Ovary (tissue), 9 donors: ENCODE data around the gene TMX2. TPM values are rescaled to one million over a fixed set of nuclear protein-coding genes. Genes with fewer than 3 reads are reported as not detected.

ENCODE experiments used
- DNase-seq, 5 donors: peaks; one replicate each; pipeline ENCODE4 v3.0.0-alpha.2; 2019 to 2020
- H3K27ac ChIP-seq, 2 donors: fragments of 200-600 bp; one replicate each; pipeline versions ENCODE4 v1.5.1 to v1.8.0; 2019 to 2022
- H3K27me3 ChIP-seq: fragments of 200-600 bp; one replicate; pipeline ENCODE4 v1.8.0; 2022
- H3K36me3 ChIP-seq: fragments of 200-600 bp; sonication (generic); one replicate; pipeline ENCODE4 v1.5.1; 2019
- H3K4me1 ChIP-seq: one replicate; pipeline ENCODE4 v1.8.1; 2013; ENCODE audit warnings: mild to moderate bottlenecking, moderate library complexity; ENCODE audit not compliant: insufficient read depth
- H3K4me3 ChIP-seq: fragments of 200-600 bp; sonication (generic); one replicate; pipeline ENCODE4 v1.5.1; 2017
- H3K9me3 ChIP-seq, 2 donors: fragments of 200-600 bp in 1 of 2; sonication (generic) in 1 of 2; one replicate each; pipeline versions ENCODE4 v1.5.1 to v1.8.1; 2013 to 2019; ENCODE audit warnings: mild to moderate bottlenecking in 1 of 2, moderate library complexity in 1 of 2
- EP300 ChIP-seq: sonication (generic); formaldehyde crosslinking; IDR thresholded peaks from one replicate; pipeline ENCODE4 v1.6.1; 2017; ENCODE audit warnings: antibody characterized with exemption
- POLR2A ChIP-seq: fragments of 450-650 bp; IDR thresholded peaks from one replicate; pipeline ENCODE4 v1.6.1; 2017; ENCODE audit warnings: antibody characterized with exemption, mild to moderate bottlenecking, moderate library complexity
- WGBS, 3 donors: extraction: QIAGEN DNeasy Blood & Tissue Kit in 1 of 3; methylation state at CpG; one replicate each; pipeline versions ENCODE4 v1.1.5 to v1.1.7; 2013 to 2017; 5-methylcytosine and 5-hydroxymethylcytosine counted together
- intact Hi-C, 4 donors: fragments of 100-400 bp; cut with DNase I; formaldehyde crosslinking; loops; one replicate each; pipeline versions ENCODE4 v1.11.0 to v1.15.1; 2022 to 2023
- polyA plus RNA-seq, 2 donors: library from polyadenylated mRNA; stranded (reverse); fragments of 200-250 nt in 1 of 2; fragments of 350-450 nt in 1 of 2; fragmentation: Illumina TruSeq in 1 of 2; extraction: RNeasy Lipid Tissue Mini Kit (QIAGEN cat#74804) in 1 of 2; gene quantifications; one replicate each; pipeline ENCODE4 v1.2.3, GENCODE V29; 2013 to 2014
- total RNA-seq, 7 donors: library from RNA; depleted of rRNA in 2 of 7; stranded (reverse); fragments of >200 nt in 2 of 7; fragmentation: NEBNext Ultra II Directional in 3 of 7; extraction: Animal tissue kit (Norgen Biotek cat#: 25700) in 3 of 7; gene quantifications; one replicate each; pipeline versions ENCODE4 v1.1.0 to v1.2.4, GENCODE V29; 2016 to 2023
- TF ChIP-seq, protein P1 (sequence below), 3 donors: fragments of 450-650 bp in 2 of 3; fragments of 200-600 bp in 1 of 3; IDR thresholded peaks; one replicate each; pipeline versions ENCODE4 v1.5.1 to v1.8.0; 2016 to 2022; ENCODE audit warnings: antibody characterized with exemption in 3 of 3, mild to moderate bottlenecking in 1 of 3
- donor health status: DM: no; HTN: no; CAD: no; lungs with moderate emphysema.
- donor health status: DM: no; HTN: no; CAD: no.
- donor health status: Bipolar disorder and iron deficiency.
- donor health status: DM: yes; HTN: yes; CAD: no.
- donor health status: DM: no; HTN: no; CAD: no.
- donor health status: DM: yes; HTN: yes; CAD: no.

Gene TMX2
- total and polyA plus RNA-seq, 9 donors: 31.5 to 130 (median 58.6) TPM

DNA sequence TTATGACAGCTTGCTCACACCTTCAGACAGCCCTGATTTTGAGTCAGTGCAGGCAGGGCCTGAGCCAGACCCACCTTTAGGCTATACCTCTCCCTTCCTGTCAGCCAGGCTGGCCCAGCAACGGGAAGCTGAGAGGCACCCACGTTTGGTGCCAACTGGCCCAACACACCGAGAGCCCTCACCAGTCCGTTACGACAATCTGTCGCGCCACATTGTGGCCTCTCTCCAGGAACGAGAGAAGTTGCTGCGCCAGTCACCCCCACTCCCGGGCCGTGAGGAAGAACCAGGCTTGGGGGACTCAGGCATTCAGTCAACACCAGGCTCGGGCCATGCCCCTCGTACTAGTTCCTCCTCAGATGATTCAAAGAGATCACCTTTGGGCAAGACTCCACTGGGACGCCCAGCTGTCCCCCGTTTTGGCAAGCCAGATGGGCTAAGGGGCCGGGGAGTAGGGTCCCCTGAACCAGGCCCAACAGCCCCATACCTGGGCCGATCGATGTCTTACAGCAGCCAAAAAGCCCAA, 13.5 kb upstream of the TMX2 start:
- DNase-seq: no peak
- TF ChIP-seq, protein P1, sequence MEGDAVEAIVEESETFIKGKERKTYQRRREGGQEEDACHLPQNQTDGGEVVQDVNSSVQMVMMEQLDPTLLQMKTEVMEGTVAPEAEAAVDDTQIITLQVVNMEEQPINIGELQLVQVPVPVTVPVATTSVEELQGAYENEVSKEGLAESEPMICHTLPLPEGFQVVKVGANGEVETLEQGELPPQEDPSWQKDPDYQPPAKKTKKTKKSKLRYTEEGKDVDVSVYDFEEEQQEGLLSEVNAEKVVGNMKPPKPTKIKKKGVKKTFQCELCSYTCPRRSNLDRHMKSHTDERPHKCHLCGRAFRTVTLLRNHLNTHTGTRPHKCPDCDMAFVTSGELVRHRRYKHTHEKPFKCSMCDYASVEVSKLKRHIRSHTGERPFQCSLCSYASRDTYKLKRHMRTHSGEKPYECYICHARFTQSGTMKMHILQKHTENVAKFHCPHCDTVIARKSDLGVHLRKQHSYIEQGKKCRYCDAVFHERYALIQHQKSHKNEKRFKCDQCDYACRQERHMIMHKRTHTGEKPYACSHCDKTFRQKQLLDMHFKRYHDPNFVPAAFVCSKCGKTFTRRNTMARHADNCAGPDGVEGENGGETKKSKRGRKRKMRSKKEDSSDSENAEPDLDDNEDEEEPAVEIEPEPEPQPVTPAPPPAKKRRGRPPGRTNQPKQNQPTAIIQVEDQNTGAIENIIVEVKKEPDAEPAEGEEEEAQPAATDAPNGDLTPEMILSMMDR (IDR thresholded peaks at IDR 0.05): no peak
- TF ChIP-seq POLR2A (no peak), EP300 (no peak)
- no peaks in the 10 kb centered on the region for H3K36me3 ChIP-seq

DNA sequence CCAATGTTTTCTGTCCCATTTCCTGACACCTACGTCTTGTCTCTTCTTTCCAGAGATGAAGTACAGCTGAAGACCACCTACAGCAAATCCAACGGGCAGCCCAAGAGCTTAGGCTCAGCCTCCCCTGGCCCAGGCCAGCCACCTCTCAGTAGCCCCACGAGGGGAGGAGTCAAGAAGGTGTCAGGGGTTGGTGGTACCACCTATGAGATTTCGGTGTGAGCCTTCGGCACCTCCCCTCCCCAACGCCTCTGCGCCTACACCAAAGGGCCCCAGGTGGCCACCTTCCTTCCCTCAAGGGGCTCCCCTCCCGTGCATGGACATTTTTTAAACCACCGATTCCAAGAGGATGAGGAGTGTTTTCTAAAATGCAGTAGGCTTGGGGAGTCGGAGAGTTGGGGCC, 12.6 kb upstream of the TMX2 start:
- Histone ChIP-seq H3K4me1 (peaks cover 3% of the 10 kb centered on the region), H3K4me3 (no peak overlapping the region), H3K27me3 (no peaks in the 10 kb centered on the region), H3K27ac (no peak overlapping the region), H3K36me3 (no peaks in the 10 kb centered on the region), H3K9me3 (no peaks in the 10 kb centered on the region)
- TF ChIP-seq, protein P1 (IDR thresholded peaks at IDR 0.05): no peak
- no peak for TF ChIP-seq EP300
- TF ChIP-seq POLR2A: no peak
- DNase-seq: no peak
- 80 to 81% (median 81%) methylated on average over 10 of the region's 10 CpGs for WGBS, 3 donors
- intact Hi-C loops: no loop called here

More for the DNA sequence above, 13.5 kb upstream of the TMX2 start:
- Histone ChIP-seq H3K27ac (no peak overlapping the region), H3K9me3 (no peaks in the 10 kb centered on the region), H3K4me1 (peaks cover 3% of the 10 kb centered on the region), H3K27me3 (no peaks in the 10 kb centered on the region), H3K4me3 (no peak overlapping the region)
- WGBS, 3 donors: 80 to 85% (median 80%) methylated on average over 18 of the region's 18 CpGs
- intact Hi-C loops: no loop called here

GRCh38 chr11:57700425-57700824, 12.0 kb upstream of the TMX2 start:
- no peak overlapping the region for H3K27ac ChIP-seq
- WGBS, 3 donors: 41 to 52% (median 52%) methylated on average over 3 of the region's 3 CpGs
- no peaks in the 10 kb centered on the region for H3K9me3 ChIP-seq
- TF ChIP-seq EP300 (no peak), POLR2A (no peak)
- TF ChIP-seq, protein P1 (IDR thresholded peaks at IDR 0.05): no peak
- H3K4me3 ChIP-seq: no peak overlapping the region
- no peak for DNase-seq
- no peaks in the 10 kb centered on the region for H3K36me3 ChIP-seq
- intact Hi-C loops: no loop called here
- H3K4me1 ChIP-seq: peaks cover 3% of the 10 kb centered on the region
- H3K27me3 ChIP-seq: no peaks in the 10 kb centered on the region

DNA sequence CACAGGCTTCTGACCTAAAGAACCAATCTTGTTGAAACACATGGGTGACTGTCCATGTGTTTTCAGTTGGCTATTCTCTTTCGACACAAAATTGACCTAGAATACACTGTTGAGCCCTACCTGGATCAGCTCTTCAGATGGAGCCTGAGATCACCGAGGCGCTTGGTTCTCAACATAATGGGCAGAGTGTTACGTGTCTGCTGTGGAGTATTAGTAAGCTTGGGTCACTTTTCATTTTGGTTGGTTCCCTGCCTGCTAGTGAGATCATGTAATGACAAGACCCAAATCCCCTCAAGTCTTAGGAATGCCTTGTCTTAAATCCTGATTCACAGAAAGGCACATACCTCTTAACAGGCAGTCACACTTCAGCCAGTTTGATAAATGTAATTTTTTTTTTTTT, 9.1 kb upstream of the TMX2 start:
- no peak for DNase-seq
- no peak for TF ChIP-seq POLR2A
- TF ChIP-seq, protein P1 (IDR thresholded peaks at IDR 0.05): no peak
- no peak for TF ChIP-seq EP300
- H3K9me3 ChIP-seq: no peaks in the 10 kb centered on the region
- H3K27ac ChIP-seq: no peak overlapping the region
- H3K4me1 ChIP-seq: peaks cover 3% of the 10 kb centered on the region
- no peak overlapping the region for H3K4me3 ChIP-seq
- WGBS, 3 donors: 54 to 76% (median 66%) methylated on average over 4 of the region's 4 CpGs
- intact Hi-C loops: loop anchor here in 1 of 4 donors (2.0 kb wide), 1 partner anchor 27 kb away; no protein-coding TSS in a partner anchor
- H3K27me3 ChIP-seq: no peaks in the 10 kb centered on the region
- no peaks in the 10 kb centered on the region for H3K36me3 ChIP-seq
